ENCODE results near the gene TBC1D1. TPM values are rescaled to one million over a fixed set of nuclear protein-coding genes. Genes with fewer than 3 reads are reported as not detected.

The TBC1D1 gene
- total RNA-seq, 3 donors from 2014 or later (not counting 1 experiment from before 2014, with no cell fraction given), result 59.2 to 78.6 (median 68.5) TPM

- Mint-ChIP-seq H3K27me3 (ENCODE audit: low read depth in 2 of 2) (no peaks in the 10 kb centered on the region), H3K4me3 (no peak overlapping the region), H3K27ac (no peak overlapping the region), H3K36me3 (no peaks in the 10 kb centered on the region), H3K4me1 (peaks cover 45 to 50% of the 10 kb centered on the region in 2 donors), H3K9me3 (no peaks in the 10 kb centered on the region)
- no peak for TF ChIP-seq CTCF (IDR thresholded peaks at IDR 0.05)
- ATAC-seq (no peak), DNase-seq (no peak)
- intact Hi-C loops (cut with micrococcal nuclease), result no loop called here
- Histone ChIP-seq H3K36me3 (ENCODE audit: control insufficient read depth, insufficient read depth, low read length) (no peaks in the 10 kb centered on the region), H3K27me3 (ENCODE audit: control insufficient read depth, insufficient read depth, low read length) (no peaks in the 10 kb centered on the region), H3K9me3 (ENCODE audit: control insufficient read depth, insufficient read depth, low read length) (no peaks in the 10 kb centered on the region), H3K4me3 (ENCODE audit: low read length) (no peak overlapping the region), H3K4me1 (ENCODE audit: control insufficient read depth, insufficient read depth, low read length) (peaks cover 34% of the 10 kb centered on the region), H3K27ac (ENCODE audit: low read length) (no peak overlapping the region)
- no CpG with 5 or more reads among the region's 3 CpGs for WGBS (ENCODE audit: insufficient coverage)
These were observed 109.1 kb downstream of the TBC1D1 start for GRCh38 chr4:37999965-38000364.

GRCh38 chr4:38001927-38002326 is 111.0 kb downstream of the TBC1D1 start:
- Mint-ChIP-seq H3K4me1 (peaks cover 49 to 50% of the 10 kb centered on the region in 2 donors), H3K9me3 (no peaks in the 10 kb centered on the region), H3K27me3 (ENCODE audit: low read depth in 2 of 2) (no peaks in the 10 kb centered on the region), H3K4me3 (no peak overlapping the region), H3K36me3 (no peaks in the 10 kb centered on the region), H3K27ac (no peak overlapping the region)
- DNase-seq, result no peak
- H3K27ac ChIP-seq (ENCODE audit: low read length), result no peak overlapping the region
- peaks cover 39% of the 10 kb centered on the region for H3K4me1 ChIP-seq (ENCODE audit: control insufficient read depth, insufficient read depth, low read length)
- H3K4me3 ChIP-seq (ENCODE audit: low read length), result no peak overlapping the region
- no peaks in the 10 kb centered on the region for H3K27me3 ChIP-seq (ENCODE audit: control insufficient read depth, insufficient read depth, low read length)
- H3K36me3 ChIP-seq (ENCODE audit: control insufficient read depth, insufficient read depth, low read length), result no peaks in the 10 kb centered on the region
- no peak for ATAC-seq
- intact Hi-C loops (cut with micrococcal nuclease), result no loop called here
- no peaks in the 10 kb centered on the region for H3K9me3 ChIP-seq (ENCODE audit: control insufficient read depth, insufficient read depth, low read length)
- no peak for TF ChIP-seq CTCF (IDR thresholded peaks at IDR 0.05)
- WGBS (ENCODE audit: insufficient coverage), result 100% methylated on average over 2 of the region's 3 CpGs

- no peaks in the 10 kb centered on the region for H3K27me3 Mint-ChIP-seq (ENCODE audit: low read depth in 2 of 2)
These were observed 111.7 kb downstream of the TBC1D1 start for GRCh38 chr4:38002451-38003071.

More at GRCh38 chr4:38002451-38003071, 111.7 kb downstream of the TBC1D1 start:
- H3K27ac Mint-ChIP-seq, result peak overlapping the region; percentile 71 to 81
- no peaks in the 10 kb centered on the region for H3K36me3 Mint-ChIP-seq
- H3K4me1 Mint-ChIP-seq, result peaks cover 53 to 54% of the 10 kb centered on the region in 2 donors
- 97% methylated on average over 3 of the region's 3 CpGs for WGBS (ENCODE audit: insufficient coverage)
- DNase-seq (no peak), ATAC-seq (peak; percentile 53 to 61 (median 55))
- H3K4me1 ChIP-seq (ENCODE audit: control insufficient read depth, insufficient read depth, low read length), result peaks cover 43% of the 10 kb centered on the region
- no peaks in the 10 kb centered on the region for H3K36me3 ChIP-seq (ENCODE audit: control insufficient read depth, insufficient read depth, low read length)
- H3K4me3 ChIP-seq (ENCODE audit: low read length), result no peak overlapping the region
- no peaks in the 10 kb centered on the region for H3K9me3 ChIP-seq (ENCODE audit: control insufficient read depth, insufficient read depth, low read length)
- no peaks in the 10 kb centered on the region for H3K9me3 Mint-ChIP-seq
- H3K27me3 ChIP-seq (ENCODE audit: control insufficient read depth, insufficient read depth, low read length), result no peaks in the 10 kb centered on the region
- peak overlapping the region; percentile 46 for H3K27ac ChIP-seq (ENCODE audit: low read length)
- peak overlapping the region; percentile 73 for H3K4me3 Mint-ChIP-seq
- intact Hi-C loops (cut with micrococcal nuclease), result no loop called here
- no peak for TF ChIP-seq CTCF (IDR thresholded peaks at IDR 0.05)
